Measurements from ENCODE around the gene GCN1.
A peak's percentile ranks its signal among the peaks of the same experiment; 100 is the strongest.
"Not testable (repeated sequence)": the region's sequence is repeated elsewhere in the genome, so short reads cannot be mapped to it uniquely, and the experiment has no call there.

The GCN1 gene, protein sequence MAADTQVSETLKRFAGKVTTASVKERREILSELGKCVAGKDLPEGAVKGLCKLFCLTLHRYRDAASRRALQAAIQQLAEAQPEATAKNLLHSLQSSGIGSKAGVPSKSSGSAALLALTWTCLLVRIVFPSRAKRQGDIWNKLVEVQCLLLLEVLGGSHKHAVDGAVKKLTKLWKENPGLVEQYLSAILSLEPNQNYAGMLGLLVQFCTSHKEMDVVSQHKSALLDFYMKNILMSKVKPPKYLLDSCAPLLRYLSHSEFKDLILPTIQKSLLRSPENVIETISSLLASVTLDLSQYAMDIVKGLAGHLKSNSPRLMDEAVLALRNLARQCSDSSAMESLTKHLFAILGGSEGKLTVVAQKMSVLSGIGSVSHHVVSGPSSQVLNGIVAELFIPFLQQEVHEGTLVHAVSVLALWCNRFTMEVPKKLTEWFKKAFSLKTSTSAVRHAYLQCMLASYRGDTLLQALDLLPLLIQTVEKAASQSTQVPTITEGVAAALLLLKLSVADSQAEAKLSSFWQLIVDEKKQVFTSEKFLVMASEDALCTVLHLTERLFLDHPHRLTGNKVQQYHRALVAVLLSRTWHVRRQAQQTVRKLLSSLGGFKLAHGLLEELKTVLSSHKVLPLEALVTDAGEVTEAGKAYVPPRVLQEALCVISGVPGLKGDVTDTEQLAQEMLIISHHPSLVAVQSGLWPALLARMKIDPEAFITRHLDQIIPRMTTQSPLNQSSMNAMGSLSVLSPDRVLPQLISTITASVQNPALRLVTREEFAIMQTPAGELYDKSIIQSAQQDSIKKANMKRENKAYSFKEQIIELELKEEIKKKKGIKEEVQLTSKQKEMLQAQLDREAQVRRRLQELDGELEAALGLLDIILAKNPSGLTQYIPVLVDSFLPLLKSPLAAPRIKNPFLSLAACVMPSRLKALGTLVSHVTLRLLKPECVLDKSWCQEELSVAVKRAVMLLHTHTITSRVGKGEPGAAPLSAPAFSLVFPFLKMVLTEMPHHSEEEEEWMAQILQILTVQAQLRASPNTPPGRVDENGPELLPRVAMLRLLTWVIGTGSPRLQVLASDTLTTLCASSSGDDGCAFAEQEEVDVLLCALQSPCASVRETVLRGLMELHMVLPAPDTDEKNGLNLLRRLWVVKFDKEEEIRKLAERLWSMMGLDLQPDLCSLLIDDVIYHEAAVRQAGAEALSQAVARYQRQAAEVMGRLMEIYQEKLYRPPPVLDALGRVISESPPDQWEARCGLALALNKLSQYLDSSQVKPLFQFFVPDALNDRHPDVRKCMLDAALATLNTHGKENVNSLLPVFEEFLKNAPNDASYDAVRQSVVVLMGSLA (N-terminal part only)

DNA sequence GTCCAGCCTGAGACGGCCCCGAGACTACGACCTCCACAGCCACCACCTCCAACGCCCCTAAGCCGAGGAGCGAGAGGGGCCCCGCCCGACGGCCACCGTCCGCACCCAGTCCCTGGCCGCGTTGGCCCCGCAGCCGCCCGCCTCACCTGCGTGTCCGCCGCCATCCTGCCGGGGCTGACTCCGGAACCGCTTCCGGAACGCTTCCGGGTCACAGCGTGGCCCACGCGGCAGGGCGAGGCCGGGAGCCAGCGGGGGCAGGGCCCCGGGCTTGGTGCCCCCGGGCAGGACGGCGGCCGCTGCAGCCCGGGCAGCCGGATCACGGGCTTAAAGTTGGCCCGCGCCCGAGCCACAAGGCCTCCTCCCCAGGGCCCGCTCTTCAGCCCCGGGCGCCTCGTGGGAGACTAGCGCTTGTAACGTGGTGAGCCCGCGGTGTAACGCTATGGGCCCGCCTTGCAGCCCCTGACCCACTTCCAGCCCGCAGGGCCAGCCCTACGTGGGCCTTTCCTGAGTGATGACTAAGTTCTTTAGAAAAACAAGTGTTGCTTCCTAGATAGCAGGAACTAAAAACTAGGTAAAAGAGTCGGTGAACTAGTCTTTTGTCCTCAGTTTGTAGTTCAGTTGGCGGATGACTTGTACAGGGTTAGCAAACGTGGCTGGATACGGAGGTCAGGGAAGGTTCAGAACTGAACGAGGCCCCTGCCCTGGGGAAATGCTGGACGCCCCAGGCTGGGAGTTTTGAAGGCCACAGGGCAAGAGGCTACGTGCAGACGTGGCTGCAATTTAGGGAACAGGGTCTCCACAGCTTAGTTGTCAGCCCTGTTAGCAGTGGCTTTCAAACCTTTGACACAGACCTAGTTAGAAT lies at the start of gene GCN1:
GCN1 (minus strand) TSS at position 182 of the 862 bp plus-strand sequence; CDS start at position 164, 18 bp downstream.
- DNase-seq: peak; percentile 92

DNA sequence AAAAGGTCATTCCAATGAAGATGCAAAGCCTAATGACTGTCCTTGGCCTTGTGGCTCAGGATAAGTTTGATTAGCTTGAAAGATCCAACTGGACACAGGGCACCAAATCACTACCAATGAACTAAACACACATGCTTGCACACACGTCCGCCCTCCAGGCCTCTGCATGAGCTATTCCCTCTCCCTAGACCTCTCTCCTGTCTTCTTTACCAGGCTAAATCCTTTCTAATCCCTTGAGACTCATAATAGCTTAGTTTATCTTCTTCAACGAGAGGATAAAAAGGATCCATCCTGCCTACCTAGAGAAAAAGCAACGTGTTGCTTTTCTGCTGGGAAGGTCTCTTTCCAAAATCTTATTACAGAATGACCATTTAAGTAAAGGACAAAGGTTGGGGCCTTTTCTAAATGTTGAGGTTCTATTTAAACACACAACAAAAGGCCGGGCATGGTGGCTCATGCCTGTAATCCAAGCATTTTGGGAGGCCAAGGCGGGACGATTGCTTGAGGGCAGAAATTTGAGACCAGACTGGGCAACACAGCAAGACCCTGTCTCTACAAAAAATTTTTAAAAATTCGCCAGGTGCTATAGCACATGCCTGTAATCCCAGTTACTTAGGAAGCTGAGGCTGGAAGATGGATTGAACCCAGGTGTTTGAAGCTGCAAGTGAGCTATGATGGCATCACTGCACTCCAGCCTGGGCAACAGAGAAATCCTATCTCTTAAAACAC lies 48.6 kb upstream of the GCN1 start:
- no peak for DNase-seq

DNA sequence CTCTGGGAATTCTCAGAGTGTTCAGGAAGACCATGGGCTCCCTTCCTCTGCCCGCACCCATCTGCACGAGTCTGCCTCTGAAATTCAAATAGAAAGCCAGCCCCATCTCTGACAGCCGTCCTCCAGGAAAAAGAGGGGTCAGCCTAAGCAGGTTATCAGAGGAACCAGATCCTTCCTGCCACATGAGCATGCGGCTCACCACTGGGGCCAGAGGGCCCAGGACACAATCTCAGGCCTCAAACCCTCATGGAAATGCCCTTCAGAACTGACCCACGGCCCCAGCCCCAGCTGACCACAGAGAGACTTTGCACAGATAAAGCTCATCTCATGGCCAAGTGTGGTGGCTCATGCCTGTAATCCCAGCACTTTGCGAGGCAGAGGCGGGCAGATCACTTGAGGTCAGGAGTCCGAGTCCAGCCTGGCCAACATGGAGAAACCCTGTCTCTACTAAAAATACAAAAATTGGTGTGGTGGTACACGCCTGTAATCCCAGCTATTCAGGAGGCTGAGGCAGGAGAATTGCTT lies 47.8 kb upstream of the GCN1 start:
- no peak for DNase-seq

DNA sequence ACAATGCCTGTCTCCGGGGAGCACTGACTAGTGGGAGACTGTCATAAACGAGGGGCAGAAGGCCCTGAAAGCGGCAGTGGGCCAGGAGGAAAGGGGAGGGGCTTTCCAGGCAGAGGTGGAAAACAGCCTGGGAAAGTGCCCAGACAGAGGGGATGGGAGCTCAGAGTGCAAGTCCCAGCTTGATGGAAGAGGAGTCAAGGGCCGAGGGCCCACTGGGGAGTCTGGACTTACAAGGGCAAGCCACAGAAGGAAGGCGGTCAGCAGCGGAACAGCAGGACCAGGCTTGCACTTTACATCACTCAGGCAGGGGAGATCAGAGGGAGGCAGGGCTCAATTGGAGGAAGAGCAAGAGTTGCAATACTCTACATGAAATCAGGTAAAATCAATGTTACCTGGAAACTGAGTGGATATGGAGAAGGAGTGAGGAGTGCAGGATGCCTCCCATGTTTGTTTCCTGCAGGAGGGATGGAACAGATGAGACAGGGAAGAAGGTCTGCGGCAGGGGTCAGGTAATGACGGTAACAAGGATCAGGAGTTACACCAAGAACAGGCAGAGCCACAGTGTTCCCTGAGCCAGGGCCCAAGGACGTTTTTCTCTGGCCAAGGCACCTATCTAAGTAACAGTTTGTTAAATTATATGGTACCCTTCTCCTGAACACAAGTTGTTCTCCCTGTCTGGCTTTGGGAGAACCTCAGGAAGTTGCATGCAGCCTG lies 47.2 kb upstream of the GCN1 start:
- no peak for DNase-seq

DNA sequence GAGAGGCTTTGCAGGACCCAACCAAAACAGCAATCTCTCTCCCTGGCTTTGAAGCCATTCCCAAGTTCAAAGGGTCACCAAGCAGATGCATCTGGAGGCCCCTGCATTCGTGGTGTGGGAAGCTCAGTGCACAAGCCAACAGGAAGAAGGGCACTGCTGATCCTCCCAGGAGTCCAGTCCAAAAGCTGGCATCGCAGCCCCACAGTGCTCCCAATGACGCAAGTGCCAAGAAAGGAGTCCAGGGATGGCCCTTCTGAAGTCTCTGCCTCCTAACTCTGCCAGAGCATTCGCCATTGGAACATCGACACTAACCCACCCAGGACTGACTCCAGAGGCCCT lies 45.9 kb upstream of the GCN1 start:
- DNase-seq: no peak

DNA sequence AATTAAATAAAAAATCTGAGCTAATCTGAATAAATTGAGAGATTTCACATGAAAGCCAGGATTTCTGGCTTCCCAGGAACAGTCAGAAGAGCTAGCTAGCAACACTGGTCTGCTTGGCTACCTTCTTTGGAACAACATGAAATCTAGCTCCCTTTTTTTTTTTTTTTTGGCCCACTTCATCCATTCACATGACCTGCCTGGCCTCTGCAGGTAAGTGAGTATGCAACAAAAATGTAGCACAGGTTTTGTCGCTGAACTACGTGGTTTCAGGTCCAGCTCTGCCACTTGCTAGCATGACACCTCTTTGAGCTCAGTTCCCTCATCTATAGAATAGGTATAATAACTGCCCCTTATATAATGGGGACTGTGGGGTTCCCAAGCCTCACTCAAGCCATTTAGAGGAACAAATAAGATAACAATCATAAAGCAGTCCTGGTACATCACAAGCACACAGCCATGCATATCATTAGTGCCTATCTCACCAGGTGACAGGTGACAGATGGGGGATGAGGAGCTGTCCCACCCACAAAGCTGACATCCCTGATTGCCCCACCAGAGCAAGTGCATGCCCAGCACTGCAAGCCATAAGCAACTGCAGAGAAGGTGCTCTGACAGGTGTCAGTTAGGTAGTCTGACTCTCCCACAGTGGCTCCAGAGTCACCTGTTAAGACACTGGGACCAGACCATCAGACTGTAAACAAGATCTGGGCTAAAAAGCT lies 45.4 kb upstream of the GCN1 start:
- DNase-seq: no peak

DNA sequence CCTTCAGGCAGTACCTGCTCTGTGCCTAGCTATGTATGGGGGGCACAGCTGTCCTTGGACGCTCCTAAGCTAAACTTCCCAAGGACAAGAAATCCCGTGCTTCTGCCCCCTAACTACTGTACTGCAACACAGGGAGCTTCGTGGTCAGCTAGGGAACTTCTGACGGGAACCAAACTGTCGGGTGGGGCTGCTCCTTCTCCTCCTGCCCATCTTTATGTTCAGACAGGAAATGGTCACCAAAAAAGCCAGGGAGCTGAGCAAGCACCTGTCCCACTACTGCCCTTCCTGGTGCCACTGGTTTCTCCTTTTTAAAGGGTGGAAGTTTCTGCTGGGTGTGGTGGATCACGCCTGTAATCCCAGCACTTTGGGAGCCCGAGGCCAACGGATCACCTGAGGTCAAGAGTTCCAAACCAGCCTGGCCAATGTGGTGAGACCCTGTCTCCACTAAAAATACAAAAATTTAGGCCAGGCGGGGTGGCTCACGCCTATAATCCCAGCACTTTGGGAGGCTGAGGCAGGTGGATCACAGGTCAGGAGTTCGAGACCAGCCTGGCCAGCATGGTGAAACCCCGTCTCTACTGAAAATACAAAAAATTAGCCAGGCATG lies 44.4 kb upstream of the GCN1 start:
- no peak for DNase-seq

DNA sequence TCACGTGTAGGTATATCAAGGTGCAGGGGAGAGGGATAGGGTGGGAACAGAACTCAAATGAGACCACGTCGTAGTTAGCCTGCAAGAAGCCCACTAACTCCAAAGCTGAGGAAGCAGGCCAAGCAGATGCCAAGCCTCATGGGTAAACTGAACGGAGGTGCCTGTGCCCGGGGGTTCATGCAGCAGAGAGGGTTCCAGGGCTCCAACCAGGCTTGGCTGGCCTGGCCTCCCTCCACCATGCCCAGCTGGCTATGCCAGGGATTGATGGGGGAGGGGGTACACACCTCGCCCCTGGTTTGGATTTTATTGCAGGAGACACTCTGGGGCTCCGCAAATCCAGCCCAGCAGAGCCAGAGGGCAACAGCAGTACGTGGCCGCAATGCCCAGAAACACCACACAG lies 43.7 kb upstream of the GCN1 start:
- DNase-seq: no peak

DNA sequence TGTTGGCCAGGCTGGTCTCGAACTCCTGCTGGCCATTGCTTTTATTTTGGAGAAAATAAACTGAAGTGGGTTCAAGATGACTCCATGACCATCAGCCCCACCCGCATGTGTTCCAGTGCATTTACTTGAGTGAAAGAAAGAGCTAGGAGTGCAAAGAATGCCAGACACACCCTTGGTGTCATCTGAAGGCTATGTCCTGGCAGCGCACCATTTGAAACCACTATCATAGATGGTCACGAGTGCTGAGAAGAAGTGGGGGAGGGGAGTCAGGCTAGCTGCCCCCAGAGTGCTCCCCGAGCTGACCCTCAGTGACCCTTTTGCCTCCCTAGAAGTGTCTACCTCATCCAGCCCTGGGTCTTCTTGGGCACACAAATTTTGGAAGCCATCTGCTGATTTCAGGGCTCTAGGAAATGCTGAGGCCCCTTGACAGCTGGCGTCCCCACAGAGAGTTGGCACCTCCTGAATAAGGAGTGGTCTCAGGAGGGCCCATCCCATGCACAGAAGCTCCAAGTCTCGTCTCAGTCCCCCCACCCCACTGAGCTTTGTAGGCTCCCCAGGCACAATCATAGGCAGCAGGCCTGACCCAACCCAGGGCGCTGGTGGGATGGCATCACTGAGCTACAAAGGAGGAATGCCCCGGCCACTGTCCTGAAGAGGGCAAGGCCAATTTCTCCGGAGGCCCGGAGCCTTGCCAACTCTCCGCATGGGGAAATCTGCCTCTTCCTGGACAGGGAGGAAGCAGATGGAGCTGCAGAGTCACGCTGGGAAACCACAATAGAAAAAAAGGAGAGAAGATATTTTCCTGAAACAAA lies 43.1 kb upstream of the GCN1 start:
- no peak for DNase-seq

DNA sequence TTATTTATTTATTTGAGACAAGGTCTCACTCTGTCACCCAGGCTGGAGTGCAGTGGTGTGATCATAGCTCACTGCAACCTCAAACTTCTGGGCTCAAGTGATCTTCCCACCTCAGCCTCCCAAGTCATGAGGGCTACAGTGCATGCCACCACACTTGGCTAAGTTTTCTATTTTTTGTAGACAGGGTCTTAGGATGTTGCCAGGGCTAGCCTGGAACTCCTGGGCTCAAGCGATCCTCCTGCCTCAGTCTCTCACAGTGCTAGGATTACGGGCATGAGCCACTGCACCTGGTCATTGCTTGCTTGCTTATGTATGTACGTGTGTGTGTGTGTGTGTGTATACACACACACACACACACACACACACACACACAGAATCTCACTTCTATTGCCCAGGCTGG lies 42.3 kb upstream of the GCN1 start:
- DNase-seq: not testable (repeated sequence)

DNA sequence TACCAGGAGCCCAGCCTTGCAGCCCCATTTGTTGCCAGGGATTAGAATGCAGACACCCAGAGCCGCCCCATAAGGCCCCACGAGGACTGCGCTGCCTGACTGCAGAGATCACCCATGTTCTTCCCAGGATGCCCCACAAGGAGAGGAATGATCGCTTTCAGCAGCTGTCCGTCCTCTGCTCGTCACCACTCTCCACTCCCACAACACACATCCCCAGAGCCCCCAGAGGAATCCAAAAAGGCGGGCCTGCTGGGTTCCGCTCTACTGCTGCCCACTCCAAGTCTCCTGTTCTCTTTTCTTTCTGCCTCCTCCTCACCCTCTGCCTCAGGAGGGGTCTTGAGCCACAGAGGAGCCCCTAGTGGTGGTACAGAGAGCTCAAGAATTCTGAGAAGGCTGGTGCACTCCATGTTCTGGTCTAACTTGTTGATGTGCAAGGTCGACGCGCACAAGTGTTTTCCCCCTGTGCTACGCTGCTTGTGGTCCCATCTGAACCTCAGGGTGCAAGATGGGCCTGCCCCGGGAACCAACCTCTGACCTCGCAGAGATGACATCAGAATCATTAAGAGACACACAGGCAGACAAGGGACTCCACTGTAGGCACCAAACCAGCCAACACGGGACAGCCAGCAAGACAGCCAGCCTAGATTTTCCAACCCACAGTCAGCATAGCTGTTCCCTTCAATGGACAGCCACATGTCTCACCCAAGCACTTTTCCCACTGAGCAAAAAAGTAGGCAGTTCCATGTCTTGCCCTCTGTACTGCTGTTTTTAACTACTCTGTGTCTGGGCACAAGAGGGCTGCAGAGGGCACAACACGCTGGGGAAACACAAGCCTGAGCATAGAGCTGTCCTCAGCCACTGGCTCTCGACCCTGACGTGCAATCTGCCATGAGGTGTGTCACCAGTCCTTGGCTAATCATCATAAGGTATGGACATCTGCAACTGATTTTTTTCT lies 41.1 kb upstream of the GCN1 start:
- no peak for DNase-seq

DNA sequence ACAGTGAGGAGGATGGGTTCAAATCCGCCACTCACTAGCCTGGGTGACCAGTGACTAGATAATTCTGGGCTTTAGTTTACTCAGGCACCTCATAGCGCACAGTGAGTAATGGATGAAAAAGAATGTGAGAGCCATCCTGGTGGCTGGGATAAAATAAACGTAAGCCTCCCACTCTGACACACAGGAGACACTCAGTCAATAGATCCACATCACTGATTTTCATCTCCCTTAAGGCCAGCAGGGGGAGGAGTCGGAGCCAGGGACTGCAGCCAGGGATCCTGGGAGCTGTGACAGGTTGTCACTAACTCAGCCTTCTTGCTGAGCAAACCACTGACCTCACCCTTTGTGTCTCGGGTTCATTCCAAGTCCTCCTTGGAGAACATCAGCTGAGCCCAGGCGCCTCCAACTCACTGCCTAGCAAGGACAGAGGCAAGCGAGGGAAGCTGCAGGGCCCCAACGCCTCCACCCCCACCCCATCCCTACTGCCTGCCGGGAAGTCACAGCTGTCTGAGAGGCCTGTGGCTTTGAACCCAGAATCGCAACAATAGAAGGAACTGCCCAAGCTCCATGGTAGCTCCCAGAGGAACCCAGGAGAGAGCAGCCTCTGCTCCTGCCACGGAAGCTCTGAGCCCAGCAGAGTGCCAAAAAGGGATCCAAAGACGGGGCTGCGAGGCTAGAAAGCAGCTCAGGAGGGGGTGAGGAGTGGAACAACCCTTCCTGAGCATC lies 40.3 kb upstream of the GCN1 start:
- DNase-seq: no peak

DNA sequence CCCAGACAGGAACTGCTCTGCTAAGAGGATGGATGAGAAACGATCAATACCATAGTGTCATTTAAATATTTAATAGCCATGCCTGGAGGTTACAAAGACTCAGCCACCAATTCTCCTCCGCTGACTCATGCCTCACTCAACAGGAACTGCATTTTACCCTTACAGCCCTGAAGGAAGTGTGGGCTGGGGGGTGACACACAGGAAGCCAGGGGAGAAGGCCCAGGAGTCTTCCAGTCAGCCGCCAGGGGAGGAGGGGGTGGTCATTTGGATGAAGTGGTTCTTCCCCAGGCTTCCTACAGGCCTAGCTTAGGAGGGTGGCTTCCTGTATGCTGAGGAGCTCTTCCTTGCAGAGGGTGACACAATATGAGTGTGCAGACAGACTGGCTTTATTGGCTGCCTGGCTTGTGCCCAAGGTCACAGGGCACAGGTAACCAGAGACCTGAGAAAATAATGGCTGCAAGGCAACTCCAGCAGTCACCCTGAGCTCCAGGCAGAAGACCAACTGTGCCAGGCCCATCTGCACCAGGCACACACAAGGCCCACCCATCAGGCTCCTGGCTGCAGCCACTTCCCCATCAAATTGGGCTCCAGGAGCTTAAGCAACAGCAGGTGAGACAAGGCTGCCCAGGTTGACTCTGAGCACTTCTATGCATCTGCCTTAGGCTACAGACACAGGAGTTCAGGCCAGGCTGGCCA lies 36.9 kb upstream of the GCN1 start:
- peak; percentile 86 for DNase-seq

DNA sequence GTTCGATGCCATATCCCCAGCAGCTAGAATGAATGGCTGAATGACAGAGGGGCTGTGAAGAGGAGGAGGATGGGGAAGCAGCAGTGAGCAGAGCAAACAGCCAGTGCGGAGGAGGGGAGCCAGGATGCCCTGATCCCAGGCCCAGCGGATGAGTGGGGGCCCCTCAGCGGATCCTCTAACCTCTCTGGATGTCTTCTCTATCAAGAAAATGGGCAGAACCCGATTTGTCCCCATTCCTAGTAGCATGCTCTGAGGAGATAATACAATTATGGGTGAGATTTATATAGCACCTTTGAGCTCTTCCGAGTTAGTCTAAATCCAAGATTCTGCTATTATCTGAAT lies 36.4 kb upstream of the GCN1 start:
- DNase-seq: no peak

DNA sequence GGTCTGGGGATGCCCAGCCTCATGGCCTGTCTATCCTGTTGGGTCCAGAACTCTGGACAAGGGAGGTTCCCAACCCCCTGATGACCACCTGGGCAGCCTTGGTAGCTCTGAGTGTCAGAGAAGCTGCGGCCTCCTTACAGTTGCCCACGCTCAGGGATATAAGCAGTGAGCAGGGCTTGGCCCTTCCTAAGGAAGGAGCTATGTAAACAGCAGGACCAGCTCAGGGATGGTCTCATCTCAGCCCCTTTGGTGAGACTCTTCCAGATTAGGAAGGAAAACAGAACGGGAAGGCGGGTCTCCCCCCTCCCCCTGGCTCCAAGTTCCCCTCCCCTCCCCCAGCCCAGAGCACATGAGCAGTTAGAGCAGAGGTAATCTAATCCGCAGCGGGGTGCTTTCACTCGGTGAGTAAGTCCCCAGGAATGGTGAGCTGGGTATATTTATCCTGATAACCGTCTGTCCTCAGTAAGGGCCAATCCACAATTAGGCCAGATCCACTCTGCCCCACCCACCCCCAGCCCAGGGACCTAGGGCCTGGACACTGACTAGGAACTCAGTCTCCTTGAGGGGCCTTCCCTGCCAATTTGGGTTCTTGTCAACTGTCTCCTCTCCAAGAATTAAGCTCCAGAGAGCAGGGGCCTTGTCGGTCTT lies 35.9 kb upstream of the GCN1 start:
- DNase-seq: no peak
